ENCODE data around the gene AMPH.
A peak's percentile ranks its signal among the peaks of the same experiment; 100 is the strongest.

AMPH gene

DNA sequence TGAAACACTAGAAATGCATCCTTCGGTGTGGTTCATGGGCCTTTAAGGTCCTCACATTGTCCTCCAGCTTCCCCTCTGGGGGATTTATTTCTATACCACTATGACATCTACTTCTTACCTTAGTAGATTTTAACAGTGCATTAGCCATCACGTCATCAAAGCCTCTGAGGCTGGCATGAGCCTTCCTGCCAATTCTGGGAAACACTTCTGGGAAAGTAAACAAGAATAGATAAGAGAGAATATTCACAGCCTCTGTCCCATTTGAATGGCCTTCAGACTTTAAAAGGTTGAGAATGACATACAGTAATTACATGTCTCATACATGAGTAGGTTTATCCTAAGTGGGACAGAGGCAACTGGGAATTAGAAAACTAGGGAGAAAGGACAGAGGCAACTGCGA, 89.7 kb downstream of the AMPH start:
- no peak overlapping the region for H3K27ac ChIP-seq (ENCODE audit: low read depth, low read length)
- no peaks in the 10 kb centered on the region for H3K79me2 ChIP-seq (ENCODE audit: control insufficient read depth, insufficient read depth, low read length, unreplicated experiment)
- no peak overlapping the region for H3K4me3 ChIP-seq (ENCODE audit: low read depth, low read length)
- H3K27me3 ChIP-seq (ENCODE audit: insufficient read depth, low read length): no peaks in the 10 kb centered on the region
- H2AFZ ChIP-seq (ENCODE audit: low read length, unreplicated experiment): no peak overlapping the region
- peaks cover 5% of the 10 kb centered on the region for H3K4me1 ChIP-seq (ENCODE audit: control insufficient read depth, insufficient read depth, low read length, unreplicated experiment)
- no peaks in the 10 kb centered on the region for H3K36me3 ChIP-seq (ENCODE audit: insufficient read depth, low read length)

DNA sequence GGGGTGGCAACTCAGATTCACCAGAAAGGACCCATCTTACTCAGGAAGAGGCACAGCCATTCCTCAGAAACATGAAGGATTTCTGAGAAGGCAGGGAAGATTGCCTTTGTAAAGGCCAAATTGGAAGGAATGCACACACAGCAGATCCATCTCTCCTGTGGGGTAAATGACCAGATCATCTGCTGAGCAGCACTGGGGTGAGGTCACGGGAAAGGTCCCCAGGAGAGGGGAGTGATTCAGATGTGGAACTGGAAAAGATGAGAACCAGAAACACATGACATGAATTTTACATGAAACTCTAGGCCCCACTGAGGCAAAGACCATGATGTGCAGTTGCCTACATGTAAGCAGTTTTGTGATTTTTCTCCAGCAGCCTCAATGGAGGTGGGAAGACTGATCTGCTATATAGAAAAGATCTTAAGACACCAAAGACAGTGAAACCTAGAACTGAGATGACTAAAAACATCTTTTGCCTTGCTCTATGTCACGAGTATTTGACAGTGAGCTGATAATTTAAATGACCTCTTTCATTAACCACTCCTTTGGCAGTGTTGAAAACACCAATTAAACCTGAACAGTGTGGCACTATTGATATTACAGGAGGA, 91.6 kb downstream of the AMPH start:
- Histone ChIP-seq H3K4me3 (ENCODE audit: low read depth, low read length) (no peak overlapping the region), H3K36me3 (ENCODE audit: insufficient read depth, low read length) (no peaks in the 10 kb centered on the region), H2AFZ (ENCODE audit: low read length, unreplicated experiment) (no peak overlapping the region), H3K27ac (ENCODE audit: low read depth, low read length) (no peak overlapping the region), H3K27me3 (ENCODE audit: insufficient read depth, low read length) (no peaks in the 10 kb centered on the region), H3K79me2 (ENCODE audit: control insufficient read depth, insufficient read depth, low read length, unreplicated experiment) (no peaks in the 10 kb centered on the region), H3K4me1 (ENCODE audit: control insufficient read depth, insufficient read depth, low read length, unreplicated experiment) (peaks cover 5% of the 10 kb centered on the region)

DNA sequence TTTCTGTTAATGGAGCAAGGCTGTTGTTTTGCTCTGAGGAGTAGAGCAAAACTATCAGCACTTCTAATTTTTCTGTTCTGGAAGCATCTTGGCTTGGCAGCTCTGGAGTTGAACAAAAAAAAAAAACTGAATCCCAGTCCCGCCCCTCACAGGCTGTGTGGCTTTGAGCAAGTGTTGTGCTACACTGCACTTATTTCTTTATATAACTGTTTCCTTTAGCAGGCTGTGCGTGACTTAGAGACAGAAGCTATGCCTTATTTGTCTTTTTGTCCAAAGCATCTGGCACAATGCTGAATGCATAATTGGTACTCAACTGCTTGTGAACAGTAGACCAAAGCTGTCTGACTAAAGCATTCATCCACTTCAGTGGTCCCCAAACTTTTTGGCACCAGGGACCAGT, 96.1 kb downstream of the AMPH start:
- H3K79me2 ChIP-seq (ENCODE audit: control insufficient read depth, insufficient read depth, low read length, unreplicated experiment): no peaks in the 10 kb centered on the region
- no peak overlapping the region for H3K4me3 ChIP-seq (ENCODE audit: low read depth, low read length)
- H2AFZ ChIP-seq (ENCODE audit: low read length, unreplicated experiment): no peak overlapping the region
- H3K27ac ChIP-seq (ENCODE audit: low read depth, low read length): no peak overlapping the region
- H3K36me3 ChIP-seq (ENCODE audit: insufficient read depth, low read length): no peaks in the 10 kb centered on the region
- H3K27me3 ChIP-seq (ENCODE audit: insufficient read depth, low read length): no peaks in the 10 kb centered on the region
- no peaks in the 10 kb centered on the region for H3K4me1 ChIP-seq (ENCODE audit: control insufficient read depth, insufficient read depth, low read length, unreplicated experiment)

- no peaks in the 10 kb centered on the region for H3K27me3 ChIP-seq (ENCODE audit: insufficient read depth, low read length)
These were observed 105.3 kb downstream of the AMPH start for GRCh38 chr7:38525857-38526256.

DNA sequence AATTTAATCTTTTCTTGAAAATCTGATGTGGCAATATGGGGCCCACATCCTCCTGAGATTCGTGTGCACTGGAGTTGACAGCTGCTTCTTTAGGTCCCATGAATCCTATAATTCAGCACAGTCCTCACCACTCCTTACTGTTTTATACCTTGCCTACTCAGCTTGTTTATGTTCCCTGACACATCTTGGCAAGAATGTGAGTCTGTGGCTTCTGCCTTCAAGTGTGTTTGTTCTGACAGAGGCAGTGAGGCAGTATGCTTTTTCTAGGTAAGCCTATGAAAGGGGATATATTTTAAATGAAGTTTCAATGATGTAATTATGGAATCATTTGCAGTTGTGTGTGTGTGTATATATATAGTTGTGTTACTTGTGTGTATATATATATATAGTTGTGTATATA, 106.4 kb downstream of the AMPH start:
- Histone ChIP-seq H3K36me3 (ENCODE audit: insufficient read depth, low read length) (no peaks in the 10 kb centered on the region), H3K27ac (ENCODE audit: low read depth, low read length) (no peak overlapping the region), H2AFZ (ENCODE audit: low read length, unreplicated experiment) (no peak overlapping the region), H3K4me1 (ENCODE audit: control insufficient read depth, insufficient read depth, low read length, unreplicated experiment) (no peaks in the 10 kb centered on the region), H3K4me3 (ENCODE audit: low read depth, low read length) (no peak overlapping the region), H3K27me3 (ENCODE audit: insufficient read depth, low read length) (no peaks in the 10 kb centered on the region), H3K79me2 (ENCODE audit: control insufficient read depth, insufficient read depth, low read length, unreplicated experiment) (no peaks in the 10 kb centered on the region)

More at GRCh38 chr7:38525857-38526256, 105.3 kb downstream of the AMPH start:
- no peaks in the 10 kb centered on the region for H3K4me1 ChIP-seq (ENCODE audit: control insufficient read depth, insufficient read depth, low read length, unreplicated experiment)
- no peaks in the 10 kb centered on the region for H3K79me2 ChIP-seq (ENCODE audit: control insufficient read depth, insufficient read depth, low read length, unreplicated experiment)
- no peaks in the 10 kb centered on the region for H3K36me3 ChIP-seq (ENCODE audit: insufficient read depth, low read length)
- no peak overlapping the region for H2AFZ ChIP-seq (ENCODE audit: low read length, unreplicated experiment)
- H3K4me3 ChIP-seq (ENCODE audit: low read depth, low read length): no peak overlapping the region
- H3K27ac ChIP-seq (ENCODE audit: low read depth, low read length): no peak overlapping the region

- H3K27me3 ChIP-seq (ENCODE audit: insufficient read depth, low read length): no peaks in the 10 kb centered on the region
- no peaks in the 10 kb centered on the region for H3K36me3 ChIP-seq (ENCODE audit: insufficient read depth, low read length)
- H3K4me1 ChIP-seq (ENCODE audit: control insufficient read depth, insufficient read depth, low read length, unreplicated experiment): no peaks in the 10 kb centered on the region
- no peak overlapping the region for H3K4me3 ChIP-seq (ENCODE audit: low read depth, low read length)
- no peaks in the 10 kb centered on the region for H3K79me2 ChIP-seq (ENCODE audit: control insufficient read depth, insufficient read depth, low read length, unreplicated experiment)
- no peak overlapping the region for H2AFZ ChIP-seq (ENCODE audit: low read length, unreplicated experiment)
- H3K27ac ChIP-seq (ENCODE audit: low read depth, low read length): no peak overlapping the region
These were observed 110.4 kb downstream of the AMPH start for GRCh38 chr7:38520741-38521140.

DNA sequence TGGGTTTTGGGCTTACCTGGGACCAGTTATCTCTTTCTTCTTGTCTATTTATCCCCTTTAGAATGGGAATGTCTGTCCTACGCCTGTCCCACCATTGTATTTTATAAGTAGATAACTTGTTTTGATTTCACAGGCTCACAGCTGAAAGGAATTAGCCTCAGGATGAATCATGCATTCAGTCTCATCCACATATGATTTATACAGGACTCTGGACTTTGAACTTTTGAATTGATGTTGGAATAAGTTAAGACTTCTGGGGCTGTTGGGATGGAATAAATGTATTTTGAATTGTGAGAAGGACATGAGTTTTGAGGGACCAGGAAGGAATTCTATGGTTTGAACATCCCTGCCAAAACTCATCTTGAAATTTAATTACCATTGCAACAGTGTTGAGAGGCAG, 112.6 kb downstream of the AMPH start:
- Histone ChIP-seq H3K4me3 (ENCODE audit: low read depth, low read length) (no peak overlapping the region), H2AFZ (ENCODE audit: low read length, unreplicated experiment) (no peak overlapping the region), H3K36me3 (ENCODE audit: insufficient read depth, low read length) (no peaks in the 10 kb centered on the region), H3K27me3 (ENCODE audit: insufficient read depth, low read length) (no peaks in the 10 kb centered on the region), H3K4me1 (ENCODE audit: control insufficient read depth, insufficient read depth, low read length, unreplicated experiment) (no peaks in the 10 kb centered on the region), H3K79me2 (ENCODE audit: control insufficient read depth, insufficient read depth, low read length, unreplicated experiment) (no peaks in the 10 kb centered on the region), H3K27ac (ENCODE audit: low read depth, low read length) (no peak overlapping the region)

DNA sequence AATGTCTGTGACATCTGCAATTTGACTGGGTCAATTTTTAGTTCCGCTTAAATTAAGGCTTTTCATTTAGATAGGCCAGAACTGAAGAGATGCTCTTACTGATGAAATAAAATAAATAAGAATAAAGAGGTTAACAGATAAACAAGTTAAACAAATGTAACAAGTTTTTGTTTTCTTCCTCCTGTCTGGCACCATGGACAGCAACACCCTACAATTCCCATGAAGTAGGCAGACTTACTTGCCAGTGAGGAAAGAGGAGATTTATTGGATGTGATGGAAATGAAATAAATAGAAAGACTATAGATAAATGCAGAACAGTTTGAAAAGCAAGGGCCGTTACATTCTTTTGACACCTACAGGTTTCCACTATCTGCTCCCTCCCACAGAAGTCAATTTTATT, 118.5 kb downstream of the AMPH start:
- Histone ChIP-seq H3K79me2 (ENCODE audit: control insufficient read depth, insufficient read depth, low read length, unreplicated experiment) (no peaks in the 10 kb centered on the region), H3K27me3 (ENCODE audit: insufficient read depth, low read length) (no peaks in the 10 kb centered on the region), H3K4me1 (ENCODE audit: control insufficient read depth, insufficient read depth, low read length, unreplicated experiment) (peaks cover under 1% of the 10 kb centered on the region), H3K4me3 (ENCODE audit: low read depth, low read length) (no peak overlapping the region), H2AFZ (ENCODE audit: low read length, unreplicated experiment) (no peak overlapping the region), H3K36me3 (ENCODE audit: insufficient read depth, low read length) (no peaks in the 10 kb centered on the region), H3K27ac (ENCODE audit: low read depth, low read length) (no peak overlapping the region)

- H3K27me3 ChIP-seq (ENCODE audit: insufficient read depth, low read length): no peaks in the 10 kb centered on the region
- H3K4me1 ChIP-seq (ENCODE audit: control insufficient read depth, insufficient read depth, low read length, unreplicated experiment): peaks cover 5% of the 10 kb centered on the region
- H3K27ac ChIP-seq (ENCODE audit: low read depth, low read length): no peak overlapping the region
- H3K36me3 ChIP-seq (ENCODE audit: insufficient read depth, low read length): no peaks in the 10 kb centered on the region
- H3K79me2 ChIP-seq (ENCODE audit: control insufficient read depth, insufficient read depth, low read length, unreplicated experiment): no peaks in the 10 kb centered on the region
- H3K4me3 ChIP-seq (ENCODE audit: low read depth, low read length): no peak overlapping the region
- H2AFZ ChIP-seq (ENCODE audit: low read length, unreplicated experiment): no peak overlapping the region
These were observed 118.9 kb downstream of the AMPH start for GRCh38 chr7:38512291-38512690.

DNA sequence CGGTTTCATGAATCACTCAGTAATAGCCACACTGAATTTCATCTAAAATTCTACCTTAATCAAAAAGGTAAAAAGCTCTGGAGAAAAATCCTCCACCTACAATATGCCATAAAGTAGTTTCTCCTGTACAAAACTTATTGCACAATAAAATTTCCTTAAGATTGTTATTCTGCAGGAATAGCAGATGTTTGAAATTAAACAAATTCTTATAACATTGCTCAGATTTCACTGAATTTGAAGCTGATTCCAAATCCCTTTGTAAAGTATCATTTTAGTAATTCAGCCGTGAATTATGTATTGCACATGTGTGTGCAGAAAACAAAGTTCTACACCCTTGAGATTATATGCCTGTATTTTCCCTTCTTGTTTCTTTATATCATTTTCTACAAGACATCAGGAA, 123.8 kb downstream of the AMPH start:
- Histone ChIP-seq H3K27ac (ENCODE audit: low read depth, low read length) (peak overlapping the region; percentile 52), H2AFZ (ENCODE audit: low read length, unreplicated experiment) (no peak overlapping the region), H3K36me3 (ENCODE audit: insufficient read depth, low read length) (no peaks in the 10 kb centered on the region), H3K79me2 (ENCODE audit: control insufficient read depth, insufficient read depth, low read length, unreplicated experiment) (no peaks in the 10 kb centered on the region), H3K27me3 (ENCODE audit: insufficient read depth, low read length) (no peaks in the 10 kb centered on the region), H3K4me1 (ENCODE audit: control insufficient read depth, insufficient read depth, low read length, unreplicated experiment) (peaks cover 23% of the 10 kb centered on the region), H3K4me3 (ENCODE audit: low read depth, low read length) (no peak overlapping the region)

- H3K4me1 ChIP-seq (ENCODE audit: control insufficient read depth, insufficient read depth, low read length, unreplicated experiment): peaks cover 23% of the 10 kb centered on the region
These were observed 124.4 kb downstream of the AMPH start for GRCh38 chr7:38506756-38507155.

More at GRCh38 chr7:38506756-38507155, 124.4 kb downstream of the AMPH start:
- no peaks in the 10 kb centered on the region for H3K27me3 ChIP-seq (ENCODE audit: insufficient read depth, low read length)
- peak overlapping the region; percentile 52 for H3K27ac ChIP-seq (ENCODE audit: low read depth, low read length)
- no peaks in the 10 kb centered on the region for H3K36me3 ChIP-seq (ENCODE audit: insufficient read depth, low read length)
- H3K79me2 ChIP-seq (ENCODE audit: control insufficient read depth, insufficient read depth, low read length, unreplicated experiment): no peaks in the 10 kb centered on the region
- H2AFZ ChIP-seq (ENCODE audit: low read length, unreplicated experiment): no peak overlapping the region
- H3K4me3 ChIP-seq (ENCODE audit: low read depth, low read length): peak overlapping the region; percentile 29; the same call in 1 of the 2 replicates
